ENCODE data around the gene KRT80.

KRT80 gene

GRCh38 chr12:52232203-52232673 is 40.4 kb upstream of the KRT80 start:
- H3K4me3 ChIP-seq (ENCODE audit: low read length): peak overlapping the region; percentile 95
- TF ChIP-seq CTCF (conservative IDR thresholded peaks at IDR 0.05; ENCODE audit: low read depth, low read length): no peak
- DNase-seq (ENCODE audit: low read depth): no peak

GRCh38 chr12:52231305-52232202 is 39.7 kb upstream of the KRT80 start:
- DNase-seq (ENCODE audit: low read depth): no peak
- peak overlapping the region; percentile 95 for H3K4me3 ChIP-seq (ENCODE audit: low read length)
- no peak for TF ChIP-seq CTCF (conservative IDR thresholded peaks at IDR 0.05; ENCODE audit: low read depth, low read length)

GRCh38 chr12:52230364-52231281 is 38.8 kb upstream of the KRT80 start:
- H3K4me3 ChIP-seq (ENCODE audit: low read length): peak overlapping the region; percentile 1
- DNase-seq (ENCODE audit: low read depth): peak; percentile 87

GRCh38 chr12:52229836-52230343 is 38.1 kb upstream of the KRT80 start:
- no peak overlapping the region for H3K4me3 ChIP-seq (ENCODE audit: low read length)
- DNase-seq (ENCODE audit: low read depth): no peak
- TF ChIP-seq CTCF (conservative IDR thresholded peaks at IDR 0.05; ENCODE audit: low read depth, low read length): no peak

More at GRCh38 chr12:52230364-52231281, 38.8 kb upstream of the KRT80 start:
- no peak for TF ChIP-seq CTCF (conservative IDR thresholded peaks at IDR 0.05; ENCODE audit: low read depth, low read length)

GRCh38 chr12:52228931-52229330 is 37.1 kb upstream of the KRT80 start:
- no peak for TF ChIP-seq CTCF (conservative IDR thresholded peaks at IDR 0.05; ENCODE audit: low read depth, low read length)
- DNase-seq (ENCODE audit: low read depth): no peak
- H3K4me3 ChIP-seq (ENCODE audit: low read length): no peak overlapping the region

- H3K4me3 ChIP-seq (ENCODE audit: low read length): no peak overlapping the region
- no peak for DNase-seq (ENCODE audit: low read depth)
- TF ChIP-seq CTCF (conservative IDR thresholded peaks at IDR 0.05; ENCODE audit: low read depth, low read length): no peak
Observed at GRCh38 chr12:52228366-52228765, 36.6 kb upstream of the KRT80 start.
